ENCODE data around the gene ASXL3.

The ASXL3 gene

DNA sequence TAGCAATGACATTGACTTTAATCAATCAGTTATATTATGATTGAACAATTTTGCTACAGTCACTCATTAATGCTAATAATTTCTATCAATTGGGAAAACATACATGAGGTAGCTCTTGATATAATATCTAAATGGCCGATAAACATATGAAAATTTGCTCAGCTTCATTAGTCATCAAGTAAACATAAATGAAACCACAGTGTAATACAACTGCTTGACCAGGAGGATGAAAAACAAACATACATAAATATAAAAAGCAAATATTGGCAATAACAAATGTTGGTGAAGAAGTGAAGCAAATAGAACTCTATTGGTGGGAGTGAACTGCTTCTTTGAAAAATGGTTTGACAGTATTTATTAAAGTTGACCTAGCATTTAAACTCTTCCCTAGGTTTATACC is 130.9 kb downstream of the ASXL3 start:
- H3K9me3 Mint-ChIP-seq = peaks cover 10% of the 10 kb centered on the region
- no peaks in the 10 kb centered on the region for H3K36me3 Mint-ChIP-seq (ENCODE audit: low read depth)
- H3K4me3 Mint-ChIP-seq = no peak overlapping the region
- H3K27me3 Mint-ChIP-seq = no peaks in the 10 kb centered on the region
- no peak overlapping the region for H3K27ac Mint-ChIP-seq
- H3K4me1 Mint-ChIP-seq (ENCODE audit: low read depth) = no peaks in the 10 kb centered on the region

- H3K4me1 Mint-ChIP-seq (ENCODE audit: low read depth) = no peaks in the 10 kb centered on the region
- no peak overlapping the region for H3K4me3 Mint-ChIP-seq
- no peaks in the 10 kb centered on the region for H3K27me3 Mint-ChIP-seq
- H3K9me3 Mint-ChIP-seq = peaks cover 15% of the 10 kb centered on the region
- no peak overlapping the region for H3K27ac Mint-ChIP-seq
- no peaks in the 10 kb centered on the region for H3K36me3 Mint-ChIP-seq (ENCODE audit: low read depth)
These were observed 132.2 kb downstream of the ASXL3 start for GRCh38 chr18:33710269-33710668.

- Mint-ChIP-seq H3K4me3 (no peak overlapping the region), H3K27me3 (no peaks in the 10 kb centered on the region)
These were observed 133.5 kb downstream of the ASXL3 start for GRCh38 chr18:33711514-33711913.

GRCh38 chr18:33712719-33713118 is 134.7 kb downstream of the ASXL3 start:
- peaks cover 8% of the 10 kb centered on the region for H3K9me3 Mint-ChIP-seq
- no peak overlapping the region for H3K27ac Mint-ChIP-seq
- H3K4me1 Mint-ChIP-seq (ENCODE audit: low read depth) = no peaks in the 10 kb centered on the region
- no peak overlapping the region for H3K4me3 Mint-ChIP-seq
- no peaks in the 10 kb centered on the region for H3K36me3 Mint-ChIP-seq (ENCODE audit: low read depth)
- H3K27me3 Mint-ChIP-seq = no peaks in the 10 kb centered on the region

More at GRCh38 chr18:33711514-33711913, 133.5 kb downstream of the ASXL3 start:
- Mint-ChIP-seq H3K9me3 (peaks cover 14% of the 10 kb centered on the region), H3K4me1 (ENCODE audit: low read depth) (no peaks in the 10 kb centered on the region), H3K36me3 (ENCODE audit: low read depth) (no peaks in the 10 kb centered on the region), H3K27ac (no peak overlapping the region)

GRCh38 chr18:33716061-33716683 is 138.2 kb downstream of the ASXL3 start:
- Mint-ChIP-seq H3K27ac (no peak overlapping the region), H3K4me3 (no peak overlapping the region), H3K9me3 (peaks cover 8% of the 10 kb centered on the region), H3K4me1 (ENCODE audit: low read depth) (no peaks in the 10 kb centered on the region), H3K36me3 (ENCODE audit: low read depth) (no peaks in the 10 kb centered on the region), H3K27me3 (no peaks in the 10 kb centered on the region)

GRCh38 chr18:33717339-33717738 is 139.3 kb downstream of the ASXL3 start:
- peaks cover 8% of the 10 kb centered on the region for H3K9me3 Mint-ChIP-seq
- no peaks in the 10 kb centered on the region for H3K27me3 Mint-ChIP-seq
- H3K4me1 Mint-ChIP-seq (ENCODE audit: low read depth) = no peaks in the 10 kb centered on the region
- H3K4me3 Mint-ChIP-seq = no peak overlapping the region
- no peak overlapping the region for H3K27ac Mint-ChIP-seq
- H3K36me3 Mint-ChIP-seq (ENCODE audit: low read depth) = no peaks in the 10 kb centered on the region

GRCh38 chr18:33720133-33720532 is 142.1 kb downstream of the ASXL3 start:
- no peaks in the 10 kb centered on the region for H3K36me3 Mint-ChIP-seq (ENCODE audit: low read depth)
- no peak overlapping the region for H3K4me3 Mint-ChIP-seq
- H3K9me3 Mint-ChIP-seq = peaks cover 4% of the 10 kb centered on the region
- H3K4me1 Mint-ChIP-seq (ENCODE audit: low read depth) = no peaks in the 10 kb centered on the region
- no peaks in the 10 kb centered on the region for H3K27me3 Mint-ChIP-seq
- H3K27ac Mint-ChIP-seq = no peak overlapping the region

GRCh38 chr18:33729556-33729955 is 151.5 kb downstream of the ASXL3 start:
- Mint-ChIP-seq H3K27me3 (no peaks in the 10 kb centered on the region), H3K4me1 (ENCODE audit: low read depth) (no peaks in the 10 kb centered on the region), H3K27ac (no peak overlapping the region), H3K36me3 (ENCODE audit: low read depth) (no peaks in the 10 kb centered on the region), H3K9me3 (peaks cover 18% of the 10 kb centered on the region), H3K4me3 (no peak overlapping the region)

GRCh38 chr18:33733376-33733775 is 155.4 kb downstream of the ASXL3 start:
- no peak overlapping the region for H3K4me3 Mint-ChIP-seq
- peaks cover 18% of the 10 kb centered on the region for H3K9me3 Mint-ChIP-seq
- no peaks in the 10 kb centered on the region for H3K4me1 Mint-ChIP-seq (ENCODE audit: low read depth)
- H3K27ac Mint-ChIP-seq = no peak overlapping the region
- no peaks in the 10 kb centered on the region for H3K36me3 Mint-ChIP-seq (ENCODE audit: low read depth)
- H3K27me3 Mint-ChIP-seq = no peaks in the 10 kb centered on the region

DNA sequence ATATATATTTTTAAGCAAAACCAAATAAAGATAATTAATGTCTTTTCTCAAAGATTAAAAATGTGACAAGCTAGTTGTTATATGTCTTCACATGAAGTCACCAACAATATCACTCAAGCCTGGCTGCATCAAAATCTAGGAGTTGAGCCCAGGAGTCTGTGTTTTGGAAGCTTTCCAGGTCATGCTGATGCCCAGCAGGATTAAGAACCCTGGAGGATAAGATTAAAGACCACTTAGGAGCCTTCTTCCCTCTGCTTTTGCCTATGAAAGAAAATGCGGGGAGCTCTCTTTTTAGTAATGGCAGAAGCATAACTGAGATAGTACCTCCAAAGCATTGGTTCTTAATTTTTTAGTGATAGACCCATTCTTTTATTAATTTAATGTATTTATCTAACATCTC is 157.4 kb downstream of the ASXL3 start:
- Mint-ChIP-seq H3K27ac (no peak overlapping the region), H3K9me3 (peaks cover 13% of the 10 kb centered on the region), H3K4me3 (no peak overlapping the region), H3K4me1 (ENCODE audit: low read depth) (no peaks in the 10 kb centered on the region), H3K27me3 (no peaks in the 10 kb centered on the region), H3K36me3 (ENCODE audit: low read depth) (no peaks in the 10 kb centered on the region)

DNA sequence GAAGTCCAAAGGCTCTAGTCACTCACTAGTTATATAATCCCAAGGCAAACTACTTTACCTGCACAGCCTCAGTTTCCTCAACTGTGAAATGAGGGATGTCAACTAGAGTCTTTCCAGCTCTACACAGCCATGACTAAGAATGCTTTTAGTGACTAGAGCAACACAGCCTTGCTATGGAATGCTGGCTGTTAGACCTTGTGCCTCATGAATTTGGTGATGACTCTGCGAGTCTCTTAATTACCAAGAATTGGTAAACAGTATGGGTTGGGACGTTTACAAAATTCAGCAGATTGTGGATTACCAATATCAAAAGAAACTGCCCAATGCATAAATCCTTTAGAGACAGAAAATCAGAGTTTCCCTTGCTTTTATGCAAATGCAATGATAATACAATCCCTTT is 163.7 kb downstream of the ASXL3 start:
- Mint-ChIP-seq H3K4me1 (ENCODE audit: low read depth) (no peaks in the 10 kb centered on the region), H3K27me3 (no peaks in the 10 kb centered on the region), H3K36me3 (ENCODE audit: low read depth) (no peaks in the 10 kb centered on the region), H3K4me3 (no peak overlapping the region), H3K9me3 (no peaks in the 10 kb centered on the region), H3K27ac (no peak overlapping the region)

DNA sequence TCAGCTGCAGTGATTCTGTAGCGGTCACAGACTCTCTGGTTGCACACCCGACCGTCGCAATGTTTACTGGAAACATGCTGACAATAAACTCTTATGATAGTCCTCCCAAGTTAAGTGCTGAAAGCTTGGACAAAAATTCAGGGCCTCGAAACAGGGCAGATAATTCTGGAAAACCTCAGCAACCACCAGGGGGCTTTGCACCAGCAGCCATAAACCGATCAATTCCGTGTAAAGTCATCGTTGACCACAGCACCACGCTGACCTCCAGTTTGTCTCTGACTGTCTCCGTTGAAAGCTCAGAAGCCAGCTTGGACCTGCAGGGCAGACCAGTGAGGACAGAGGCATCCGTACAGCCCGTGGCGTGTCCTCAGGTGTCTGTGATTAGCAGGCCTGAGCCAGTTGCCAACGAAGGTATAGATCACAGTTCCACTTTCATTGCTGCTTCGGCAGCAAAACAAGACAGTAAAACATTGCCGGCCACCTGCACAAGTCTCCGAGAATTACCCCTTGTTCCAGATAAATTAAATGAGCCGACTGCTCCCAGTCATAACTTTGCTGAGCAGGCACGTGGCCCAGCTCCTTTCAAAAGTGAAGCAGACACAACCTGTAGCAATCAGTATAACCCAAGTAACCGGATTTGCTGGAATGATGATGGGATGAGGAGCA is 166.1 kb downstream of the ASXL3 start:
- no peaks in the 10 kb centered on the region for H3K27me3 Mint-ChIP-seq
- no peaks in the 10 kb centered on the region for H3K36me3 Mint-ChIP-seq (ENCODE audit: low read depth)
- no peak overlapping the region for H3K27ac Mint-ChIP-seq
- H3K4me1 Mint-ChIP-seq (ENCODE audit: low read depth) = no peaks in the 10 kb centered on the region
- H3K4me3 Mint-ChIP-seq = no peak overlapping the region
- H3K9me3 Mint-ChIP-seq = no peaks in the 10 kb centered on the region

DNA sequence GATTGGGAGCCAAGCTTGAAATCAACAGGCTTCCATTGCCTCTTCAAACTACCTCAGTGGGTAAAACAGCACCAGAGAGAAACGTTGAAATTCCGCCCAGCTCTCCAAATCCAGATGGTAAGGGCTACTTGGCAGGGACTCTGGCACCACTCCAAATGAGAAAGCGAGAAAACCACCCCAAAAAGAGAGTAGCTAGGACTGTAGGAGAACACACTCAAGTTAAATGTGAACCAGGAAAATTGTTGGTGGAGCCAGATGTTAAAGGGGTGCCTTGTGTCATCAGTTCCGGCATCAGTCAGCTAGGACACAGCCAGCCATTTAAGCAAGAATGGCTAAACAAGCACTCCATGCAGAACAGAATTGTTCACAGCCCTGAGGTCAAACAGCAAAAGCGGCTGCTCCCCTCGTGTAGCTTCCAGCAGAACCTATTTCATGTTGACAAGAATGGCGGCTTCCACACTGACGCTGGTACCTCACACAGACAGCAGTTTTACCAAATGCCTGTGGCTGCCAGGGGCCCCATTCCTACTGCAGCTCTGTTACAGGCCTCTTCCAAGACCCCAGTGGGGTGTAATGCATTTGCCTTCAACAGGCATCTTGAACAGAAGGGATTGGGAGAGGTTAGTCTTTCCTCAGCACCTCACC is 167.3 kb downstream of the ASXL3 start:
- H3K9me3 Mint-ChIP-seq = no peaks in the 10 kb centered on the region
- no peak overlapping the region for H3K27ac Mint-ChIP-seq
- no peaks in the 10 kb centered on the region for H3K36me3 Mint-ChIP-seq (ENCODE audit: low read depth)
- H3K27me3 Mint-ChIP-seq = no peaks in the 10 kb centered on the region
- H3K4me1 Mint-ChIP-seq (ENCODE audit: low read depth) = no peaks in the 10 kb centered on the region
- no peak overlapping the region for H3K4me3 Mint-ChIP-seq

GRCh38 chr18:33745871-33746545 is 168.0 kb downstream of the ASXL3 start:
- no peaks in the 10 kb centered on the region for H3K27me3 Mint-ChIP-seq

DNA sequence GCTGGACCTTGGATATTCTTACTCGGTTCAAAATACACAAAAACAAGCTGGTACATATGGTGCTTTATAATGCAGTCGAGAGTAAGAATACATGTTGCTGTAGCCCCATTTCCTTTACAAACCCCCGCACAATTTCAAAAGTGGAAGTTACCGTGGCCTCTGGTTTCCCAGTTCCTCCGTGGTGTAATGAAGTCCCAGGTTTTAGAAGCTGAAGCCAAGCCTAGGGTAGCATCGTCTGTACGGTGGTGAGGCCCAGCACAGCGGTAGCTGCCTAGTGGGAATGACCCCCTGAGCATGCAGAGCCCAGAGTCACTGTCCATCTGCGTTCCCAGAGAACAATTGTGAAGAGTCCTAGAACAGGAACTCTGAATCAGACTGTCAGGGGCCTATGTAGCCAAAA is 171.8 kb downstream of the ASXL3 start:
- no peak overlapping the region for H3K4me3 Mint-ChIP-seq
- H3K9me3 Mint-ChIP-seq = no peaks in the 10 kb centered on the region
- H3K4me1 Mint-ChIP-seq (ENCODE audit: low read depth) = no peaks in the 10 kb centered on the region
- H3K27me3 Mint-ChIP-seq = no peaks in the 10 kb centered on the region
- H3K27ac Mint-ChIP-seq = no peak overlapping the region
- H3K36me3 Mint-ChIP-seq (ENCODE audit: low read depth) = no peaks in the 10 kb centered on the region

More at GRCh38 chr18:33745871-33746545, 168.0 kb downstream of the ASXL3 start:
- Mint-ChIP-seq H3K9me3 (no peaks in the 10 kb centered on the region), H3K4me3 (no peak overlapping the region), H3K4me1 (ENCODE audit: low read depth) (no peaks in the 10 kb centered on the region), H3K36me3 (ENCODE audit: low read depth) (no peaks in the 10 kb centered on the region), H3K27ac (no peak overlapping the region)

All from stimulated activated naive CD8-positive, alpha-beta T cell treated with anti-CD3 and anti-CD28 coated beads, Interleukin-15, Interleukin-2, amounts not matched to agents 100 ng/mL and 50 ng/mL, for 24 hours (primary cell).